HG03196 (cell line): ENCODE results near the gene DEPP1.

Experiments used
- ATAC-seq: cut with Tn5 transposase; IDR thresholded peaks from one replicate; pipeline ENCODE4 v1.9.1; 2021; ENCODE audit not compliant: unreplicated experiment

The DEPP1 gene

DNA sequence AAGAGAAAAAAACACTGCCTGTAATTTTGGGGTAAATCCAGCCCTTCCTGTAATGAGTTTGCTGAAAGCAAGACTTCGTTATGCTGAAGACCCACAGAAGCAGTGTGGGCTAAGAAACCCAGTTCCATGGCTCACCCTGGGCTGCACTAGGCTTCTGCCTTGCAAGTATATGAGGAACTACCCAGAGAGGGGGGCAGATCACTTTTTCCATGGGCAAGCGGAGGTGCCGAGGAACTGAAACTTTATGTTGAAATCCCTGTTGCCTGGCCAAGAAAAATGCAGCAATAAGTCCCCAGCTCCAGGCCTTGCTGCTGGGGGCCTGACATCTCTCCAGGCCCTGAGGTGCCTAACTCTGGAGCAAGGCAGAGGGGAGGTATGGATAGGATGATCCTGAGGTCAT is 10.5 kb downstream of the DEPP1 start:
- ATAC-seq: no peak

DNA sequence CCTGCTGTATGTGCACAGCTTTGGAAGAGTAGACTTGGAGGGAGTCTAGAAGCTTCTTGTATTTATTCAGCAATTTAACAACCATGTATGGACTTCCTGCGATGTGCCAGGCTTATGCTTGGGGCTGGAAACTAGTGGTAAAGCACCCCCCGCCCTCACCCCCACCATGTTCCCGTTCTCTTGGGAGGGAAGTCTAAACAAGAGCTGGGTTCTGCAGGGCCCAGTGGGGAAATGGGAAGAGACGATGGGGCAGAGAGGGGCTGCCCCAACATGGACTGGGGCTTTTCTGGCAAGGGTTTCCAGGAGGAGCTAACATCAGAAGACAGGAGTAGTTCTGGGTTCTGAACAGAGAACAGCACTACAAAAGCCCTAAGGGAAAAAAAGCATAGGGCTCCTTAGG is 11.0 kb downstream of the DEPP1 start:
- no peak for ATAC-seq

DNA sequence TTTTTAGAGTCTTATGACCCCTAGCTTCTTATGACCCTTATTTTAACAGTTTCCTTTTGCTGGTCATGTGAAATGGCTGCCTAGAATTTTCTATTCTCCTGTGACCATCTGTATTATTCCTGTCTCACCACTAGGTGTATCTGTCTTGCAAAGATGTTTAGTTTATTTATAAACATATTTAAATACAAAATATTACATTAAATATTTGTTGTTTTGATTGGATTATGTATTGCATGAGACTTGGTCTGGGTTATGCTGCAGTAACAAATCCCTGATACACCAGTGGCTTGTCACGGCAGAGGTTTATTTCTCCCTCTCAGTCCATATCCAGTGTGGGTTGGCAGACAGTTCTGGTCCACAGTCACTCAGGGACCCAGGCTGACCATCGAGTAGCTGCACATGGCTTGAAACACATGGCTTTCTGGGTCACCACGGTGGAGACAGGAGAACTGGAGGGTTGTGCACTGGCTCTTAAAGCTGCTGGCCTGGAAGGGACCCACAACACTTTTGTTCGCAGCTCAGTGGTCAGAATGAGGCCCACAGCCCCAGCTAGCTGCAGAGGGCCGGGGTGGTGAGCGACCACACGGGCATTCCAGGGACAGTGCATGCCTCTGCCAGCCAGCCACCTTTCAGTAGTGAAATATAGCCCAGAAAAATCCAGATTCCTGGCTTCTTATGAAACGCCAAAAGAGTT is 11.6 kb downstream of the DEPP1 start:
- ATAC-seq: no peak

DNA sequence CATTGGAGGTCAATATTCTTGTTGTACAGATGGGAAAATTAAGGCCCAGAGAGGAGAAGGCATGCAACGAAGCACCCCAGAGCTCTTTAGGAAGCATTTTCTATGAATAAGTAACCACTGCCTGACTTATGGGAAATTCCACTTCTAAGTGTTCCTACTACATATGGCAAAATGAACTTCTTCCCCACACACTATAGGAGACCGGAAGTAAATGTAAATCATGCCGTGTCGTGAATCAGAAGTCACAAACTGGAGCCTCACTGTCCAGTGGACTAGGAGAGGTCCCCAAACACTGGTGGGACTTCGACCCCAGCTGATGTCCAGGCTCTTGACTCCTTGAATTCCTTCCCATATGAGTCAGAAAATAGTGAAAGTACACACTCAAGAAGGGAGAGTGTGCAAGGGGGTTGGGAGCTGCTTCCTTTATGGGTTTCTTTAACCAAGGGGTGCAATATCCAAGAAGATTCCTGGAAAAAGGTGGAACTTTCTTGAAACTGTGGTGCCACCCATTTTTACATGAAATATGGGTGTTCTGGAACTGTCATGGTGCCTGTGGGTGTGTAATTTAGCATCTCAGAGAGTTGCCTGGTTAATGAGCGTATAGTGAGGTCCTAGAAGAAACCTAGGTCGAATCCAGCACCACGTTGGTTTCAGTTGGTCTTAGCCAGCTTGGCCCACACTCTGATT is 12.3 kb downstream of the DEPP1 start:
- peak; percentile 44 for ATAC-seq

DNA sequence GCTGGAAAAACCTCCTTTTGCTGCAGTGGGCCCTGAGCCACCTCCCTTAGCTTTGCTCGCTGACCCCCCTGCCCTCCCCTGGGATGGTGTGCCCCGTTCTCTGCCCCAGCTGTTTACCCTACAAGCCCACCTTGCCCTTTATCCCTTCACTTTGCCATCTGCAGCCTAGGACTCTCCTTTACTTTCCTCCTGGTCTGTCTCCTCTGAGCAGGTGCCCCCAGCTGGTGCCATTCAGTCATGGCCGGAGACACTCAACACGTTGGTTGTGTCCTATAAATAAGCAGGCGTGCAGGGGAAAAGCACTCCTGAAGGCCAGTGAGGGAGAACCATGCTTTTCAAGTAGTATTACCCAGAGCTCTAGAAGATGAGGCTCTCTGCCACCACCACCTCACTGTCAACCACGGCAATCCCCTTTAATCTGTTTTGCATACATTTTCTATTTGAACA is 12.9 kb downstream of the DEPP1 start:
- peak; percentile 26 for ATAC-seq

DNA sequence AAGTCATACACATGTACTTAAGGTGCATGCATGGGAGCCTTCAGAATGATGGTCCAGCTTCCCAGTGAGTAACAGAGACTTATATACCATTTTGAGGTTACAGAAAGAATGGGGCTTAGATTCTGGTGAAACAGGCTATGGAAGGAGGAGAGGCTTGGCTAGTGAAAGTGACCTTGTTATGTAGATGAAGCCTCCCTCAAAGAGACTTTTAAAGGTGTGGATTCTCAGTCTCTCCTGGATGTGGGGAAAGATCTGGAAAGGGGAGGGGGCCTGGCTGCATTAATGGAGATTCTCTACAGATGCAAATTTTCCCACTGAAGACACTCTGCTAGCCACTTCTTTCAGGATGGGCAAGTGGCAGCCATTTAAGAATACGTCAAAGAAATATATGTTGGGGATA is 13.5 kb downstream of the DEPP1 start:
- ATAC-seq: no peak

DNA sequence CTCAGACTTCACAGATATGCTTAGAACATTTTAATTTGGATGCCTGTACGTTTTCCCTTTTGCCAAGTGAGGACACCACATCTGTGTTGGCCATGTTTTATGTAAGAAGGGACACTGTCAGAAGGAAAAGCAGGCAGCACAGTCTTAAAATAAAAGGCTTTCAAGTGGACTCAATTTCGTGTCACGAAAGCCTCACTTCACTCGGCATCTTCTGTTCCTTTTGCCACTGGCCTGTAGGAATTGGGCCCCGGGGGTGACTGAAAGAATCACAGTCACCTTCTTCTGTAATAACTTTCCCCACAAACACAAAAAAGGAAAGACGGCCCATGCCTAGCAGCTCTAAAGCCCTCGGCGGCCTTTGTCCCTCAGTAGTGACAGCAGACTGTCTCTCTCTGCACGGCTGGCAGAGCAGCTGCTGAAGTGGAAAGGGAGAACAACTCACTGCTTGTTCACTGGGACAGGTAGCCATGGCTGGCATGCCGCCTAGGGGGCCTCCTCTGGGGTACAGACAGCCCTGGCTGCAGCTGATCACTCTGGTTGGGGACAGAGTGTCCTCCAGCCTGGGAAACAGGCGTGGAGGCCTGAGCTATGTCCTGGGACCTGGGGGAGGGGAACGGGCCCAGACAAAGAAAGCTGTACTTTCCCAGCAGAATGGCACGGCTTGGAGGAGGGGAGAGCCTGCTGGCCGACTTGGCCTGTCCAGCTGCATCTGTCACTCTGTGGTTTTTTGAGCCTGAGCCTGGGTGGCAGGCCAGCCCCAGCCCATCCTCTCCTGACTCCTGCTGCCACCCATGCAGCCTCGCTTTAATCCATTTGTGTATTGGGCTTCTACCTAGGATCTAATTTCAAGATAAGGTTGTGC is 14.6 kb downstream of the DEPP1 start:
- ATAC-seq: no peak

DNA sequence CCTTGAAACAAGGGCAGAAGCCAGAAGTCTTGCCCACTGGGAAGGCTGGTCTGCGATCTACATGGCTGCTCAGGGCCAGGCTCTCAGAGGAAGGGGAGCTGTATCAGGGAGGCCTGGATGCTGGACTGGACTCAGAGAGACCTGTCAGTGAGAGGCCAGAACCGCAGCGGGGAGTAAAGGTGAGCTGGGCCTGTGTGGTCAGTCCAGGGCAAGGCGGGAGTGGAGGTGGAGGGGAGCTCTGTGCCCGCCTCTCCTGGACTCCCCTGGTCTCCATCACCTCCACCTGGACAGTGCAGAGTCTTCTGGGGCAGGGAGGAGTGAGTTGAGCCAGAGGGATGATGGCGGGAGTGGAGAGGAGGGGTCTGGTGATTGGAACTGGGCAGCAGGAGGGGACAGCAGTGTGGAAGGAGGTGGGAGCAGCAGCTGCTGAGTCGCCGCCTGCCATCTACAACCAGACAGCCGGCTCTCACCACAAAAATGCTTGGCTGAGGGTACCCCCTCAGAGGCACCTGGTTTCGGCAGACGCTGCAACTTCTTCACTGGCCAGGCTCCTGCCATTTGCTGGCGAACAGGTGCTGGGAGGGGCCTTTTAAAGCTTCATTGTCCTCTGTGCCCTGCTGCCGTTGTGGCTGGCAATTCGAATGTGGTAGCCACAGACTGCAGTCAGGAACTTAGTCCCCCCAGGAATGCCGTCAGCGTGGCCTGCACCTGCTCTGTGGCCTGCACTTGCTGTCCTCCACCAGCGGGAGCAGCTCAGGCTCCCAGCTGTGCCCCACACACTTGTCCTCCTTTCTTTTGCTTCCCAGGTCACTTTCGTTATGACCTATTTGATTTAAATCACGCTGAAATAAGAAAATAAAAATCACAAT is 15.5 kb downstream of the DEPP1 start:
- no peak for ATAC-seq

DNA sequence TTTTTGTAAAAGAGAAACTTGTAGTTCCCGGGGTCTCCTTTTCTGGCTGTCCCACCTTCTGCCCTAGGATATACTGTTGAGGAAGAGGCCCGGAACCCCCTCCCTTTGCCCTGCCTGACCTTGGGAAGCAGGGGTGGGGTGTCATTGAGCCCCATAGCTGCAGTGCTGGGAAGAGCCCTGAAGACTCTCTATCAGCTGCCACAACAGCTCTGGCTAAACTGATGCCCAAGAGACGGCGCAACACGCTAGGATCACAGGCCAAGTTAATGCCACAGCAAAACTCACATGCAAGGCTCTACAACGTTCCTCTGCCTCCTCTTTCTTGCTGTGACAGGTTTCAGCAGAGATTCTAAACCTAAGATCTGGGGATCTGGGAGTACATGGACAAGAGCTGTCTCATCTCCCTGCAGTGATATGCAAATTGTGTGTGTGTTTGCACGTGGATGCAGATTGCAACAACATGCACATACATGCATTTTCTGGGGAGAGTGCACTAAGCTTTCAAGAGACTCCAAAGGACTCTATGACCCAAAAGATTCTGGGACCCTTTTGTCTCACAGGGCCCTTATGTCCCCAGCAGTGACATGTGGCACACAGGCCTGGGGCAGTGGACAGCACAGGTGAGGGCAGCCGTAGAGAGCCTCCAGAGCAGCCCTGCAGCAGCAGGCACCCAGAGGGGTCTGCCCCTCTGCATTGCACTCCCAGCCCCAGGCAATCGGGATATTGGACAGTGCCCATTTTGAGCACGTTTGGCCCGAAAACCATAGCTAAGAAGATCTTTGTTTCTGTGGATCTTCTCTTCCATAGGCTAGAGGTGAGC is 16.5 kb downstream of the DEPP1 start:
- no peak for ATAC-seq

DNA sequence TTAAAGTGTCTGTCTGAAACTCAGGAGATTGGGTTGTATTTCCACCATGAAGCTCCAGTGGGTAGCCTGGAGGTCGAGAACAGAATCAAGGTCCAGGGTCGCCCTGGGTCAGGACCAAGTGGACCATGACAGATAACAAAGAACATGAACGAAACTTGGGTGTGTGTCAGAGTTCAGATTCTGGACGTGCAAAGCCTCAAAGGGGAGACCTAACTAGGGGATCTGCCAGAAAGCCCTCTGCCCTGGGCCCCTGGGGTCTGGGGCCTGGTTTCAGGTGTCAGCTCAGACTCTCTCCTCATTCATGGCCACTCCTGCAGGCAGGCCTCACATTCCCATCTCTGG is 17.4 kb downstream of the DEPP1 start:
- no peak for ATAC-seq

DNA sequence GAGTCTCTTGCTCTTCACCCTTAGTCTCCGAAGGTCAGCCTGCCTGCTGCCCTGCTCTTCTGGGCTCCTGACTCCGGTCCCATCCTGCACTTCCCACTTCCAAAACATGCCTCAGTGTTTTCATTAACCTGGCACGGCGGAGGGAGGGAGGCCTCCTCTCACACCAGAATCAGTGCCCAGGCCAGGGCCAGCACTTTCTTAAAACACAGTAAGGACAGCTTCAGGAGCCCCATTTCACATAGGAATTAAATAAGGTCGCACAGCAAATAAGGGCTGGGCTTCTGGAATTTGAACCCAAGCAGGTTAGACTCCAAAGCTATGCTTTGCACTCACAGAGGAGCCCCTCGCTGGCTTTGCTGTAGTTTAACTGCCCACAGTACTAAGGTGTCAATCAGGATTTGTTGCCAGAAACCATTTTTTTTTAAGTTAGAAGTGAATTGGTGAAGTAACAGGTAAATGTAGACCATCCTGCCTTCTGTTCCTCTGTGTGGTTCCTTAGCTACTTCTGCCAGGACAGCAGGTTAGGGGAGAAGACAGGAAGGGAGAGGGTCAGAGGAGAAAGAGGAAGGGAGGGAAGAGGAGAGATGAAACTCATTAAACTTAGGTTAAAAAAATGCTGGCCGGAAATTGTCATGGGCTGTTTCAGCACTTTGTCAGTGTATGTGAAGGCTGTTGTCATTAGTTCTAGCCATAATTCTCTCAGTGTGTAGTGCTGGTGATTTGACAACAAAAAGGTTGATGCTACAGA is 18.0 kb downstream of the DEPP1 start:
- no peak for ATAC-seq

DNA sequence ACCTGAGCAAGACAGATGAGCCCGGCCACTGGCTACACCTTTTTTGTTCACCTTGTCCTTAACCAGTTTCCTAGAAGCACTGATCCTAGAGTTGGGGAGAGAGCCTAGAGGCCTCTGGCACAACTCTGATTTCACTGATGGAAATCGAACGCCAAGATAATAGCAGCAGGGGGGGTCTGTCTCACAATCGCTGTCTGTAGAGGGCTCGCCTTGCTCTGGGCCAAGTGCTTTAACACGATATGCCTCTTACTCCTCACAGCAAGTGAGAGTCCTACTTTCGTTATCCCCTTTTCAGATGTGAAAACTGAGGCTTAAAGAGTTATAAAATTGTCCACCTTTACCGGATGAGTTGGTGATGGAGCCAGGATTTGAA is 18.5 kb downstream of the DEPP1 start:
- ATAC-seq: no peak

DNA sequence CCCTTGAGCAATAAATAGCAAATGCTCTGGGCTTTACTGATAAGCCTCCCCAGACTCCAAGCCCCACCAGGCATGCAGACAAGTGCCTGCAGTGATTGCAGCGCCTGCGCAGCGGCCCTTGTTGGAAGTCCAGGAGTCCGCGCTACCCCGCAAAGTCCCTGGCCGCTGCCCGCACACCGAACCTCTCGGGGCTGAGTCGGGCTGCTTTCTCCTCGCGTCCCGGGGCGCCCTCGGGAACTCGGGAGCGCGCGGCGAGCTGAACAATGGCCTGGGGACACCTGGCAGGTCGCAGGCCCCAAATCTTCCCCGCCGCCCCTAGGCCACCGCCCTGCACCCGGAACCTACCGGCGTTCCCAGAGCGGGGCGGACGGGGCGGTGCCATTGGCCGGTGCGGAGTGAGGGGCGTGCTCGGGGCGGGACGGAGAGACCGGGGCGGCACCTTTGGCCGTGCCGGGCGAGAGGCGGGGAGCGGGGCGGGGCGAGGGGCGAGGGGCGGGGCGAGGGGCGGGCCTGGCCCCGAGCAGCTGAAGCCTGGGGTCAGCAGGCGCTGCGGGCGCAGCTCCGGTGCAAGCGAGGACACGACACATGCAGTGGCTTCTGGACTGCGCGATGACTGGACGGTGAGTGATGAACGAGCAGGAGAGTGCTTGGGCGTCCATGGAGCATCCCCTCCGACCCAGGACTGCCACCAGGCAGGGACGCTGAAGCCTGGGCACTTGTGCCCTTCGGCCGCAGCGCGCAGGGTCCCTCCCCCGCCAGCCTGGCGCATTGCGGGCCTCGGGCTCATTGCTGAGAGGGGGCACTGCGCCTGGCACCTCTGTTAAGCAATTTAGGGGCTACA is 19.1 kb downstream of the DEPP1 start, which contains the start of gene RASSF4:
Gene RASSF4 (plus strand): TSS at position 556 of the 841 bp plus-strand sequence. CDS start 10,401 bp downstream, outside the sequence.
- peak; percentile 92 for ATAC-seq

DNA sequence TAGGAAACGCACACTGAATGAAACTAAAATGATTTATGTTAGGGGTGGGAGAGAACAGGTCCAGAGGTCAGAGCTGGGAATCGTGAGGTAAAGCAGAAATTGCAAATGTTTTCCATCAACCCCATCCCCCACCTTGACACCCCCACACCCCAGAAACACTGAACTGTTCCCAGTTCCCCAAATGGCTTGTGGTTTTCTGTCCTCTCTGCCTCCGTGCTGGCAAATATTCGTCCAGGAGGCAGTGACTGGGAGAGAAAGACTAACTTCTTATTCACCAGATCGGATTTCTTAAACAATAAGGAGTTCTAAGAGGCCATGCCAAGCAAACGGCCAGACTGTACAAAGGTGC is 19.7 kb downstream of the DEPP1 start:
- ATAC-seq: no peak

DNA sequence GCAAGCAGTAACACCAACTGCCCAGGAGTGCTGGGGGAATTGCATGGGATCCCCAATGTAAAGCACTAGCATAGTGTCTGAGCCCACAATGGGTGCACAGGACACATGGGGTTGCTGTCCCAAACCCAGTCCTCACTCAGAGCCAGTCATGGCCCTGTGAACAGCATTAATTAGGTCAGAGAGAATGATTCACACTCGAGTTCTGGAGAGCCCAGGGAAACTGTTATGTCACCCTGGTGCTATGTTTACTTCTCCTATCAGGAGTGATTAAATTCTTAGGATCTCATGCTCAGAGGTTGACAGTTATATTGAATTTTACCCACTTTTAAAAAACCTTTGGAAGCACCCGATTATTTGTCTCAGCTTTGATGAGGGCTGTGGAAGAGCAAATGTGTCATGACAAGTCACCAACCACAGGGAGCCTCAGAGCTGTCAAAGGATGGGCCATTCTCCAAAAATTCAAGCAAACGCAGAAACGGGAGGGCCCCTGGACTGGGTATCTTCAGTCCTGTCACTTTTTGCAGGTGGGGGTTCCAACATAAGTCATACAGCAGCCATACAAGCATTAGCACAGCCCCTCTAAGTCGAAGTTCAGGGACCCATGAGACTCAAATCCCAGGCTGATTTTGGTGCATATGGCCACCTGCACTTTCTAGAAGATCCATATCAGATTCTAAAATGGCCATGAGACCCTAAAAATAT is 20.3 kb downstream of the DEPP1 start:
- ATAC-seq: no peak

DNA sequence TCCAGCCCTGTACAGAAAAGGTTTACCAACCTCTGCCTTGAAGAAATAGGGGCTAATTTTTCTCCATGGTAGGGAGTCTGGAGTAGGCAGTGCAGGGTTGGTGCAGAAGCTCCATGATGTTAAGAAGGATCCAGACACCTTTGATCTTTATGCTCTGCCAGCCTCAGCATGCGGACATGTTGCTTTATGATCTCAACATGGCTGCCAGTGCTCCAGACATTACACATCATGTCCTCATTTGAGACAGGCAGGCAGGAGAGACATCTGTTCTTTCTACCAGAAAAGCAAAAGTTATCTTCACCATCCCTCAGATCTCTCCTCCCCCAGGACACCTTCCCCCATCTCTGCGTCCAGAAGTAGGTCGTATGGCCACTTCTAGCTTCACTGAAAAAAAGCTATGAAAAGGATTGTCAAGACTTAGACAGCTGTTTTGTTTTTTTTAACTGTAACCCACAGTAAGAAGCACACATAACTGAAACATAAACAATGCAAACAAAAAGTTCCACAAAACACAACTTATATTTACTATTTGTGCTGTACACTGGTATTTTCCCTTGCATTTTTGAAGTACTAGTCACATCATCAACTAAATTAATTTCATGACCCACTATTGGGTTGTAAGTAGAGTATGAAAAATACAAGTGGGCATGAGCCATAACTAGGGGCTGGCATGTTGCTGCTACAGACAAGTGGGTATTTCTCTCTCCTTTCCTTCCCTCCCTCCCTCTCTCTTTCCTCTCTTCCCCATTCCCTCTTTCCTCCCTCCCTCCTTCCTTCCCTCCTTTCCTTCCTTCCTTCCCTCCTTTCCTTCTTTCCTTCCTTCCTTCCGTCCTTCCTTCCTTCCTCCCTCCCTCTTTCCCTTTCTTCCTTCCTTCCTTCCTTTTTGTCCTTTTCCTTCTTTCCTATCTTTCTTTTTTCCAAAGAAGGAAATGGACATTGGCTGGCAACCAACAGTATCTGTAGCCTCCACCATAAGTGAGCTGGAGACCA is 21.6 kb downstream of the DEPP1 start:
- ATAC-seq: no peak

DNA sequence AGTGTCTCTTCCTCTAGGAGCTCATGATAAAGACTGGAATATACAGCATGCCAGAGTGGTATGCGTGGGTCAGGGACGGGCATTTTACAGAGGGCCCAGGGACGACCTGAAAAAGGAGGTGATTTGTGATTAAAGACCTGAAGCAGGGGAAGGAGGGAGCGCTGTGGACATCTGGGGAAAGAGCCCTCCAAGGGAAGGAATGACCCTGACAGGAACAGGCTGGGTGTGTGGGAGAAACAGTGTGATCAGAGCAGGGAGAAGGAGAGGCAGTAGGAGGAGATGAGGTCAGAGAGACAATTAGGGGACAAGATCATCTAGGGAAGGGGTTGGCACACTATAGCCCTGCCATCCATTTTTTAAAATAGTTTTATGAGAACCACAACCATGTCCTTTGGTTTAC is 22.4 kb downstream of the DEPP1 start:
- no peak for ATAC-seq
